ENCODE data around the gene ATP9A.

DNA sequence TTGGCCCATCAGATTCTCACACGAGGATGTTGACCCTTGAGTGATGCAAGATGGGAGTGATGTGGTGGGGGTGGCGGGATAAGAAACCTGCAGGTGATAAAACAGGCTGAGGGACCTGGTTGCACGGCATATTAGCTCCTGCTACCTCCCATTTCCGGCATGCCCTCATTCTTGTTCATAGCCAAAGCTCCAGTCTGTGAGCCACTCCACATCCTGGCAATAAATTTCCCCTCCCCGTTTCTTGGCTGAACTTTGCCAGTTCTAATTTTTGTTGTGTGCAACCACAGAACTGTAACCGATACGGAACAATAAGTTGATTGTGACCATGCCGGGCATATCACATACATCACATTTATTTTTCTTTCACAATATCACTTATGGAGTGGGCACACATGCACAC, 184.1 kb downstream of the ATP9A start:
- TF ChIP-seq NFE2L2 (IDR thresholded peaks at IDR 0.05; ENCODE audit: low read depth, low read length) (no peak), POLR2A (IDR thresholded peaks at IDR 0.05; ENCODE audit: low read depth, low read length) (no peak)
- TF ChIP-seq, protein P1, sequence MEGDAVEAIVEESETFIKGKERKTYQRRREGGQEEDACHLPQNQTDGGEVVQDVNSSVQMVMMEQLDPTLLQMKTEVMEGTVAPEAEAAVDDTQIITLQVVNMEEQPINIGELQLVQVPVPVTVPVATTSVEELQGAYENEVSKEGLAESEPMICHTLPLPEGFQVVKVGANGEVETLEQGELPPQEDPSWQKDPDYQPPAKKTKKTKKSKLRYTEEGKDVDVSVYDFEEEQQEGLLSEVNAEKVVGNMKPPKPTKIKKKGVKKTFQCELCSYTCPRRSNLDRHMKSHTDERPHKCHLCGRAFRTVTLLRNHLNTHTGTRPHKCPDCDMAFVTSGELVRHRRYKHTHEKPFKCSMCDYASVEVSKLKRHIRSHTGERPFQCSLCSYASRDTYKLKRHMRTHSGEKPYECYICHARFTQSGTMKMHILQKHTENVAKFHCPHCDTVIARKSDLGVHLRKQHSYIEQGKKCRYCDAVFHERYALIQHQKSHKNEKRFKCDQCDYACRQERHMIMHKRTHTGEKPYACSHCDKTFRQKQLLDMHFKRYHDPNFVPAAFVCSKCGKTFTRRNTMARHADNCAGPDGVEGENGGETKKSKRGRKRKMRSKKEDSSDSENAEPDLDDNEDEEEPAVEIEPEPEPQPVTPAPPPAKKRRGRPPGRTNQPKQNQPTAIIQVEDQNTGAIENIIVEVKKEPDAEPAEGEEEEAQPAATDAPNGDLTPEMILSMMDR (conservative IDR thresholded peaks at IDR 0.05; ENCODE audit: low read depth, low read length), result no peak
